GM23338 (cell line): ENCODE data around the gene ATP5PB. TPM values are rescaled to one million over a fixed set of nuclear protein-coding genes. Genes with fewer than 3 reads are reported as not detected.

ENCODE experiments used
- ATAC-seq: fragments of 200-7000 bp; cut with Tn5 transposase; 3 replicates; pipeline ENCODE4 v1.9.1; 2020
- DNase-seq: peaks from one replicate; pipeline ENCODE4 v3.0.0-alpha.2; 2015; ENCODE audit warnings: low spot score
- H2AFZ ChIP-seq: fragments of 200-600 bp; sonication (generic); 2 replicates; pipeline ENCODE4 v1.8.0; 2016; ENCODE audit warnings: antibody characterized with exemption, mild to moderate bottlenecking, moderate library complexity
- H3F3A ChIP-seq: fragments of 200-600 bp; sonication (generic); replicated peaks from 2 replicates; pipeline ENCODE4 v1.8.0; 2017; ENCODE audit warnings: antibody characterized with exemption, mixed run types, low read depth
- H3K27ac ChIP-seq: fragments of 200-600 bp; sonication (generic); 2 replicates; pipeline ENCODE4 v1.6.1; 2016; ENCODE audit warnings: low read depth
- H3K27me3 ChIP-seq: fragments of 200-600 bp; sonication (generic); 2 replicates; pipeline ENCODE4 v1.8.0; 2016; ENCODE audit warnings: mild to moderate bottlenecking, mixed run types, moderate library complexity; ENCODE audit not compliant: insufficient read depth
- H3K36me3 ChIP-seq: fragments of 200-600 bp; sonication (generic); 2 replicates; pipeline ENCODE4 v1.8.0; 2016; ENCODE audit warnings: mild to moderate bottlenecking; ENCODE audit not compliant: insufficient read depth
- H3K4me1 ChIP-seq: fragments of 200-600 bp; sonication (generic); 2 replicates; pipeline ENCODE4 v1.8.0; 2016; ENCODE audit warnings: mild to moderate bottlenecking, moderate library complexity; ENCODE audit not compliant: insufficient read depth
- H3K4me2 ChIP-seq: fragments of 200-600 bp; sonication (generic); 2 replicates; pipeline ENCODE4 v1.7.1; 2017; ENCODE audit warnings: mixed run types
- H3K4me3 ChIP-seq: fragments of 200-600 bp; sonication (generic); 2 replicates; pipeline ENCODE4 v1.6.1; 2016; ENCODE audit warnings: mixed run types
- H3K79me2 ChIP-seq: fragments of 200-600 bp; sonication (generic); replicated peaks from 2 replicates; pipeline ENCODE4 v1.8.0; 2017; ENCODE audit warnings: mild to moderate bottlenecking; ENCODE audit not compliant: insufficient read depth
- H3K9me2 ChIP-seq: fragments of 200-600 bp; sonication (generic); 2 replicates; pipeline ENCODE4 v1.8.0; 2017; ENCODE audit not compliant: insufficient read depth
- H4K20me1 ChIP-seq: fragments of 200-600 bp; sonication (generic); replicated peaks from 2 replicates; pipeline ENCODE4 v1.8.0; 2017; ENCODE audit warnings: mild to moderate bottlenecking; ENCODE audit not compliant: insufficient read depth
- H3K27ac Mint-ChIP-seq: 2 replicates; pipeline ENCODE4 v1.8.0; 2020; ENCODE audit warnings: inconsistent platforms, mild to moderate bottlenecking, moderate library complexity, mixed read lengths
- H3K27me3 Mint-ChIP-seq: 3 replicates; pipeline ENCODE4 v1.8.0; 2022; ENCODE audit warnings: low read depth, mild to moderate bottlenecking, moderate library complexity, mixed read lengths, inconsistent platforms; ENCODE audit not compliant: insufficient read depth, poor library complexity
- H3K36me3 Mint-ChIP-seq: 3 replicates; pipeline ENCODE4 v1.8.0; 2021; ENCODE audit warnings: low read depth, mild to moderate bottlenecking, inconsistent platforms, moderate library complexity, mixed read lengths
- H3K4me1 Mint-ChIP-seq: 3 replicates; pipeline ENCODE4 v1.8.0; 2020; ENCODE audit warnings: mild to moderate bottlenecking, inconsistent platforms, mixed read lengths
- H3K4me3 Mint-ChIP-seq: 3 replicates; pipeline ENCODE4 v1.8.0; 2021; ENCODE audit warnings: moderate library complexity, mild to moderate bottlenecking, inconsistent platforms, mixed read lengths
- H3K9me3 Mint-ChIP-seq: 3 replicates; pipeline ENCODE4 v1.8.0; 2020; ENCODE audit warnings: moderate library complexity, mild to moderate bottlenecking, inconsistent platforms, mixed read lengths
- CREB1 ChIP-seq: fragments of 250-450 bp; sonication (Bioruptor Pico); IDR thresholded peaks from 2 replicates; pipeline ENCODE4 v1.5.0; 2020; ENCODE audit warnings: low read depth, mild to moderate bottlenecking, moderate library complexity
- EZH2 ChIP-seq: fragments of 200-600 bp; sonication (generic); IDR thresholded peaks from one replicate; pipeline ENCODE4 v1.8.0; 2017; ENCODE audit warnings: antibody characterized with exemption, mild to moderate bottlenecking, low read depth; ENCODE audit not compliant: unreplicated experiment
- EZH2phosphoT487 ChIP-seq: fragments of 200-600 bp; sonication (generic); IDR thresholded peaks from one replicate; pipeline ENCODE4 v1.8.1; 2018; ENCODE audit warnings: antibody characterized with exemption; ENCODE audit not compliant: unreplicated experiment
- JUNB ChIP-seq: IDR thresholded peaks from one replicate; pipeline ENCODE4 v1.6.1; 2016; ENCODE audit warnings: antibody characterized with exemption; ENCODE audit not compliant: unreplicated experiment
- NANOG ChIP-seq: IDR thresholded peaks from 2 replicates; pipeline ENCODE4 v1.6.1; 2016; ENCODE audit warnings: antibody characterized with exemption, borderline replicate concordance
- POLR2AphosphoS5 ChIP-seq: IDR thresholded peaks from 2 replicates; pipeline ENCODE4 v1.6.1; 2016; ENCODE audit warnings: antibody characterized with exemption, low read depth
- STAT1 ChIP-seq: IDR thresholded peaks from one replicate; pipeline ENCODE4 v1.6.1; 2016; ENCODE audit warnings: antibody characterized with exemption; ENCODE audit not compliant: unreplicated experiment
- ZNF331 ChIP-seq: fragments of 250-450 bp; sonication (Bioruptor Pico); IDR thresholded peaks from 2 replicates; pipeline ENCODE4 v1.5.0; 2020; ENCODE audit warnings: low read depth, mild to moderate bottlenecking, moderate library complexity
- ZNF462 ChIP-seq: fragments of 250-450 bp; sonication (Bioruptor Pico); IDR thresholded peaks from 2 replicates; pipeline ENCODE4 v1.5.0; 2020; ENCODE audit warnings: mild to moderate bottlenecking, moderate library complexity
- polyA plus RNA-seq: library from polyadenylated mRNA; unstranded; fragments of >200 nt; fragmentation: Nextera tagmentation; extraction: Ambion mirVana; gene quantifications from 2 replicates; pipeline ENCODE4 v1.2.1, GENCODE V29; 2016
- total RNA-seq: library from RNA; depleted of rRNA; stranded (reverse); fragments of >200 nt; shearing (Covaris generic); gene quantifications from 2 replicates; pipeline ENCODE4 v1.2.3, GENCODE V29; 2014
- TF ChIP-seq, protein P1 (sequence below), 2 experiments: fragments of 200-600 bp in 1 of 2; sonication (generic) in 1 of 2; conservative IDR thresholded peaks; 2 replicates each; pipeline versions ENCODE4 v1.5.1 to v1.6.1; 2016 to 2017; ENCODE audit warnings: antibody characterized with exemption in 2 of 2, low read depth in 2 of 2, mild to moderate bottlenecking in 2 of 2, moderate library complexity in 1 of 2
- TF ChIP-seq, protein P2 (sequence below): IDR thresholded peaks from 2 replicates; pipeline ENCODE4 v1.6.1; 2016; ENCODE audit warnings: antibody characterized with exemption

ATP5PB gene
- total and polyA plus RNA-seq, 2 experiments from 2014 or later: 279 to 300 TPM

DNA sequence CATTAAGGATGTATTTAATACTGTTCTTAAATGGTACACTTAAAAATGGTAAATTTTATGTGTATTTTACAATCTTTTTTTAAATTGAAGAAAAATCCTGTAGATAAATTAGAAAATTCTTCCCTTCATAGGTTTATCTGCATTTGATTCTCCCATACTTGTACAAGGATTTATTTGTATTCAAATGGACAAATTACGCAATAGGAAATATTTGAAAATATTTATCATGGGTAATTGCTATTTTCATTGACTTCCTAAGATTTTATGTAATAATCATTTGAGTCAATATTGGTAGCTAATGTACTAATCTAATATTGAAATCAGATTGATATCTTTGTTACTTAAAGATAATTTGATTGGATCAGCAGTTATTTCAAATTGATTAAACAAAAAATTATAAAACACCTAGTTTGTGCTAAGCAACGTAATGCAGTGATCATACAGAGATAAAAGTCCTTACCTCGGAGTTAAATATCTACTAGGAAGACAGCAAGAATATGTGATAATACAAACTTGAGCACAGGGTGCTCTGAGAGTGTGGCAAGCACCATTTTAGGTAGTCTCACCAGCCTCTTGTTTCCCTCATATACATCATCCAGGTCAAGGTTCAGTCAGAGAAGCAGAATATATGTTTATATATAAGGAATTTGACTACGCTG, 13.2 kb downstream of the ATP5PB start:
- H3K27ac ChIP-seq: no peak overlapping the region
- H3K4me3 Mint-ChIP-seq: no peak overlapping the region
- H3K9me3 Mint-ChIP-seq: no peaks in the 10 kb centered on the region
- no peak overlapping the region for H3K4me3 ChIP-seq
- no peak overlapping the region for H2AFZ ChIP-seq
- H3F3A ChIP-seq: no peaks in the 10 kb centered on the region
- no peaks in the 10 kb centered on the region for H3K27me3 Mint-ChIP-seq
- no peak overlapping the region for H3K27ac Mint-ChIP-seq
- no peaks in the 10 kb centered on the region for H3K27me3 ChIP-seq
- TF ChIP-seq EZH2 (no peak), CREB1 (CRISPR knock-in tag) (no peak), EZH2phosphoT487 (no peak), JUNB (no peak), POLR2AphosphoS5 (no peak), STAT1 (no peak)
- TF ChIP-seq, protein P1, sequence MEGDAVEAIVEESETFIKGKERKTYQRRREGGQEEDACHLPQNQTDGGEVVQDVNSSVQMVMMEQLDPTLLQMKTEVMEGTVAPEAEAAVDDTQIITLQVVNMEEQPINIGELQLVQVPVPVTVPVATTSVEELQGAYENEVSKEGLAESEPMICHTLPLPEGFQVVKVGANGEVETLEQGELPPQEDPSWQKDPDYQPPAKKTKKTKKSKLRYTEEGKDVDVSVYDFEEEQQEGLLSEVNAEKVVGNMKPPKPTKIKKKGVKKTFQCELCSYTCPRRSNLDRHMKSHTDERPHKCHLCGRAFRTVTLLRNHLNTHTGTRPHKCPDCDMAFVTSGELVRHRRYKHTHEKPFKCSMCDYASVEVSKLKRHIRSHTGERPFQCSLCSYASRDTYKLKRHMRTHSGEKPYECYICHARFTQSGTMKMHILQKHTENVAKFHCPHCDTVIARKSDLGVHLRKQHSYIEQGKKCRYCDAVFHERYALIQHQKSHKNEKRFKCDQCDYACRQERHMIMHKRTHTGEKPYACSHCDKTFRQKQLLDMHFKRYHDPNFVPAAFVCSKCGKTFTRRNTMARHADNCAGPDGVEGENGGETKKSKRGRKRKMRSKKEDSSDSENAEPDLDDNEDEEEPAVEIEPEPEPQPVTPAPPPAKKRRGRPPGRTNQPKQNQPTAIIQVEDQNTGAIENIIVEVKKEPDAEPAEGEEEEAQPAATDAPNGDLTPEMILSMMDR (conservative IDR thresholded peaks at IDR 0.05; ENCODE audit: low read depth in 2 of 2): no peak
- TF ChIP-seq, protein P2, sequence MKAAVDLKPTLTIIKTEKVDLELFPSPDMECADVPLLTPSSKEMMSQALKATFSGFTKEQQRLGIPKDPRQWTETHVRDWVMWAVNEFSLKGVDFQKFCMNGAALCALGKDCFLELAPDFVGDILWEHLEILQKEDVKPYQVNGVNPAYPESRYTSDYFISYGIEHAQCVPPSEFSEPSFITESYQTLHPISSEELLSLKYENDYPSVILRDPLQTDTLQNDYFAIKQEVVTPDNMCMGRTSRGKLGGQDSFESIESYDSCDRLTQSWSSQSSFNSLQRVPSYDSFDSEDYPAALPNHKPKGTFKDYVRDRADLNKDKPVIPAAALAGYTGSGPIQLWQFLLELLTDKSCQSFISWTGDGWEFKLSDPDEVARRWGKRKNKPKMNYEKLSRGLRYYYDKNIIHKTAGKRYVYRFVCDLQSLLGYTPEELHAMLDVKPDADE: no peak
- no peak overlapping the region for H3K4me2 ChIP-seq
- no peaks in the 10 kb centered on the region for H3K9me2 ChIP-seq
- DNase-seq: no peak
- H4K20me1 ChIP-seq: peaks cover 3% of the 10 kb centered on the region; the same call in 1 of the 2 replicates
- H3K4me1 ChIP-seq: no peaks in the 10 kb centered on the region
- H3K36me3 ChIP-seq: peaks cover 40% of the 10 kb centered on the region
- H3K36me3 Mint-ChIP-seq: peaks cover 29% of the 10 kb centered on the region; the same call in 2 of the 3 replicates
- no peaks in the 10 kb centered on the region for H3K79me2 ChIP-seq
- no peak for ATAC-seq
- H3K4me1 Mint-ChIP-seq: no peaks in the 10 kb centered on the region

DNA sequence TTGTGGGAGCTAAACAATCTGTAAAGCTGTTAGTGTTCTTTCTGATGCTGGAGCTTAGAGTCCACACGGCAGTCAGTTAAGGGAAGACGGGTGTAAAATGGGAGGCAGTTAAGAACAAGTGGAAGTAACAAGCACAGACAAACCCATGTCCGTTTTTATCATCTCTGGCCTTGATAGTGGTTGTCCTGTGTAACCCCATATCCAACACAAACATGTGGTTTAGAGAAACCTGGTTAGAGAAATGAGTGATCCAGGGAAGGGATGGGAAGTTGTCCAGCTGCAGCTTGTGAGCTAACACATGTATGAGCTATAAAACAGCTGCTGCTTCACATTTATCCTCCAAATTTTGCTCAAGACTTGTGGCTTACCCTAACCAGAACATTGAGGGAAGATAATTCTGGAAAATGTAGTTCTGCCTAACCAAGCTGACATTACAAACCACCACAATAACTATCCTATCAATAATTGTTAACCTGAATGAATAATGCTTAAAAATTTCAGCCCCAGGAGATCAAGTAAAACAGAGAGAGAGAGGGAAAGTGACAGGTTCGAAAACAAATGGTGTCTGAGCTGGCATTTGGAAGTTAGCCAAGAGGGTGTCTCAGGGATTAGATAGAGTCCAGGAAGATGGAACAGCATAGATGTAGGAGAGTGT, 13.9 kb downstream of the ATP5PB start:
- Histone ChIP-seq H3K27me3 (no peaks in the 10 kb centered on the region), H3K79me2 (no peaks in the 10 kb centered on the region), H4K20me1 (no peaks in the 10 kb centered on the region; the same call in 1 of the 2 replicates), H3F3A (no peaks in the 10 kb centered on the region), H3K4me3 (no peak overlapping the region), H2AFZ (no peak overlapping the region), H3K9me2 (no peaks in the 10 kb centered on the region), H3K4me1 (no peaks in the 10 kb centered on the region), H3K27ac (no peak overlapping the region), H3K36me3 (peaks cover 33% of the 10 kb centered on the region), H3K4me2 (no peak overlapping the region)
- DNase-seq: no peak
- no peak overlapping the region for H3K4me3 Mint-ChIP-seq
- H3K9me3 Mint-ChIP-seq: no peaks in the 10 kb centered on the region
- H3K27ac Mint-ChIP-seq: no peak overlapping the region
- H3K4me1 Mint-ChIP-seq: no peaks in the 10 kb centered on the region
- no peak for ATAC-seq
- H3K27me3 Mint-ChIP-seq: no peaks in the 10 kb centered on the region
- H3K36me3 Mint-ChIP-seq: peaks cover 22% of the 10 kb centered on the region; the same call in 2 of the 3 replicates
- TF ChIP-seq NANOG (no peak), ZNF462 (no peak), ZNF331 (CRISPR knock-in tag) (no peak)
- TF ChIP-seq, protein P2: no peak
